Measurements from ENCODE around the gene UBP1.
"Not testable (repeated sequence)": the region's sequence is repeated elsewhere in the genome, so short reads cannot be mapped to it uniquely, and the experiment has no call there.

UBP1 gene

DNA sequence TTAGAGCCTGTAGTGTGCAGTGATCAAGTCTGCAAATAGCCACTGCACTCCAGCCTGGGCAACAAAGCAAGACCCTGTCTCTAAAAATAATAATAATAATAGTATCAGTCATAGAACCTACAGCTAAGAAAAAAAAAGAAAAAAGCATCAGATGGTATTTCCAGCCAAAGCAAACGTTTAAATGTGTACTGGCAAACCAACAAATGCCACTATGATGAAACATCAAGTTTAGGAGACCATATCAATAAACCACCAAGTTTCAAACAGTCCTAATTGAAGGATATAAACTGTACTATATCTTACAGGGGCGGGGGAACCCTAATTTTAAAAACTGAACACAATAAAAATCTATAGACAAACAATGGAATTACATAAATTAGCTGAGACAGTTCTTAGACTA is 6.4 kb downstream of the UBP1 start:
- DNase-seq, result no peak

GRCh38 chr3:33430571-33430970 is 9.6 kb downstream of the UBP1 start:
- DNase-seq, result no peak

DNA sequence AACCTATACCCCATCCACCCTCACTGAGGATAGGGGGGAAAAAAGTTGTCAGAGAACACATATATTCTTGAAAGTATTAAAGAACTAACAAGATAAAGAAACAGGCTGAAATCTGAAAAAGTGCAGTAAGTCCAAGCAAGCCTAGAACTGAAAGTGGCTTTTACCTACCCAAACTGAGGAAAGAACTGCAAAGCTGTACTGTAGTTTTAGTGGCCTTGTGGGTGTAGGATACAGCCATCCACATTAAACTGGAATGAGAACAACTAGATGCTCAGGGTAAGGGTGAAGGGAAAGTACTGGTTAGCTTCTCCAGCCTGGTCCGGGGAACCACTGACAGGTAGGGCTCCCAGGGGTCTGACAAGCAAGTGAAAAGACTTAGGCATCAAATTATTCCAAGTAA is 10.1 kb downstream of the UBP1 start:
- DNase-seq, result no peak

- not testable (repeated sequence) for DNase-seq
Measured at GRCh38 chr3:33429306-33429705, 10.9 kb downstream of the UBP1 start.

DNA sequence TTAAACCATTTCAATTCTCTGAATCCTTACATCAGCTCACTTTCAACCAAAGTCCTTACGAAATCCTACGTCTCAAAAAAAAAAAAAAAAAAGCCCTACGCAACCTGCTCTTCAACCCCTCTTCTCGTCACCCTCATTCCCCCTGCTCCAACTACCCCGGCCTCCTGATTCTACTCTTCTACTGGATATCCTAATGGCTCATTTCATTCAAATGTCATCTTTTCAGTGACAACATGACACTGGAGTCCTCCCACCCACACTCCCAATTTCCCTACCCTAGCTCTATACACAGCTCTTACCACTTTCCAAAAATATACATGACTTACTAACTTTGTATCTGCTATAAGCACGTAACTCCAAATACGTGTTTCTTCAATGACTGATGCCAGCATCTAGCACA is 11.5 kb downstream of the UBP1 start:
- no peak for DNase-seq

GRCh38 chr3:33426630-33427317 is 13.4 kb downstream of the UBP1 start:
- DNase-seq, result no peak

- DNase-seq, result no peak
Measured at GRCh38 chr3:33426068-33426467, 14.1 kb downstream of the UBP1 start.

- DNase-seq, result no peak
Measured at GRCh38 chr3:33425453-33425852, 14.8 kb downstream of the UBP1 start.

- no peak for DNase-seq
Measured at GRCh38 chr3:33424606-33425452, 15.4 kb downstream of the UBP1 start.

- DNase-seq, result no peak
Measured at GRCh38 chr3:33420966-33421365, 19.2 kb downstream of the UBP1 start.

DNA sequence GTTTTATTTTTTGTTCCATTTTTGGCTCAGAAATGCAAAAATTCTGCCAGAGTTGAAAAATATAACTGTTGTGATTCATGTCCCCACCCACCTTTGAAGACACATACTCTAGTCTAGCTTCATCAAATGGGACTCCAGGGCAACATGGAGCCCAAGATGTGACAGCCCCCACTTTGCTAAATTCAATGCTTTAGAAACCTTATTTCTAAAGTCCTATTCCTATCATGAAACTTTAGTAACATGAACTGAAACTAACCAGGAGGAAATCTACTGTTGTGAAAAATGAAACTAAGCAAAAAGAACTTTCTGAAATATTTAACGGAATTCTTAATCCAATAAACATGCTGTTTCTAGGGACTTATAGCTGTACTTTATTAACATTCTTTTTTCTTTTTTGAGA is 20.3 kb downstream of the UBP1 start:
- no peak for DNase-seq

DNA sequence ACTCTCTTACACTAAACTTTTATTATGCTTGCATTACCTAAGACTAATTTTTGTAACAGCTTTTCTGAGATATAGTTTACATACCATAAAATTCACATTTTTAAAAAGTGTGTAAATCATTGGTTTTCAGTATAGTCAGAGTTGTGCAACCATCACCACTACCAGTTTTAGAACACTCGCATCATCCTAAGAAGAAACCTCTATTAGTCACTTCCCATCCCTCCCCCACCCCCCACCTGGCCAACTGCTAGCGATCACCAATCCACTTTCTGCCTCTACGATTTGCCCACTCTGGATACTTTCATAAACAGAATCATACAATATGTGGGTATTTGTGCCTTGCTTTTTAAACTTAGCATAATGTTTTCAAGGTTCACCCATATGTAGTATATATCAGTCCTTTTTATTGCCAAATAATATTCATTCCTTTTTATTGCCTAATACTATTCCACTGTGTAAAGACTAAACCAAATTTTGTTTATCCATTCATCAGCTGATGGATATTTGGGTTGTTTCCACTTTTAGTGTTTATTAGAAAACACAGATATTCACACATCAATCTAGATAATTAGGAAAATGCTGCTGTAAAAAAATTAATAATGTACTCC is 23.0 kb downstream of the UBP1 start:
- DNase-seq, result no peak

DNA sequence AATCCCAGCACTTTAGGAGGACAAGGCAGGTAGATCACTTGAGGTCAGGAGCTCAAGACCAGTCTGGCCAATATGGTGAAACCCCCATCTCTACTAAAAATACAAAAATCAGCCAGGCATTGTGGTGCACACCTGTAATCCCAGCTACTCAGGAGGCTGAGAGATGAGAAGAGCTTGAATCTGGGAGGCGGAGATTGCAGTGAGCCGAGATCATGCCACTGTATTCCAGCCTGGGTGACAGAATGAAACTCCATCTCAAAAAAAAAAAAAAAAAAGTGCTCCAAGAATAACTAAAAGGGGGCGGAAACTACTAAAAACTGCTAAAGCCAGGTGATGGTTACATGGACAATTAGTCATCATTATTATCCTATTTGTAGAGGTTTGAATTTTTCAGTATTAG is 29.4 kb downstream of the UBP1 start:
- DNase-seq, result not testable (repeated sequence)

DNA sequence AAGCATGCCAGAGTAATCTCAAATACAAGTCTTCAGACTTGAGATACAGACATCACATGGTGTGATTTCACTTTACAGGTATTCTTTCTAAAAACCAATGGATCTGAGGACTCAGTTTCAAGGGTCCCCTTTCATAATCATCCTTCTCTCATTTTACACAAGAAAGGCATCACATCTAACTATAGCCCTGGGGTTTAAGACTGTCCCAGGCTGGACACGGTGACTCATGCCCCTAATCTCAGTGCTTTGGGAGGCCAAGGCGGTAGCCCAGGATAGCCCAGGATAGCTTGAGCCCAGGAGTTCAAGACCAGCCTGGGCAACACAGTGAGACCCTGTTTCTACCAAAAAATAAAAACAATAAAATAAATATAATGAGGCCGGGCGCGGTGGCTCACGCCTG is 36.4 kb downstream of the UBP1 start:
- no peak for DNase-seq

DNA sequence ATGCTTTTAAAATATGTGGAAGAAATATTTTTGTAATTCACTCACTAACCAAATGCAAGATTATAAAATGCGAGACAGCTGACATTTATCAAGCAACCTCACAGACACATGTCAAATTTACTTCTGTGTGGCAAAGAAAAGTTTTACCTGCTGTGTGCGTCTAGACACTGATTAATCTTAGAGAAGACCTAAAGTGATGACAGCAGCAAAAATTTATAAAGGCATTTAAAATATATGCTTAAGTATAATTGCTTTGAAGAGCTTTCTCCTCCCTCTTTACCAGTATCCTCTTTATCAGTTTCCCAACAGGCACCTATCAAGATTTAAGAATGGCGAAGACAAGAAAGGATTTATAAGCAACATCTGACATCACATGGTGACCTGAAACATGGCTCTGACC is 37.3 kb downstream of the UBP1 start:
- no peak for DNase-seq

DNA sequence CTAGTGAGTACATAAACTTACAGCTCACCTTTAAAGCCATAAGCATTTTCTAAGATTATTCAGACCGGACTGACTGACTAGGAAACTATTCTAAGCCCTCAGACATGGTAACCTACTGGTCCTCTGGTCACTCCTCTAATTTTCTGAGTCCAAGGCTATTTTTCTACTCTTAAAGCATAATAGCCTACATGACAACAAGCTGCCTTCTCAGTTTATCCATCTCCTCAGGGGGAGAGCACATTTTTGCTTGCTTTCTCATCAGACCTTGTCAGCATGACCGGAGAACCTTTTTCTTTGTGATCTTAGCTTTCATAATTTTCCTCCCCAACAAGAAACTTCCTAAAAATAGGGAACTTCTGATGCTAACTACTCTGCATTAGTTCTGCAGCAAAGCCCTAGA is 38.4 kb downstream of the UBP1 start:
- no peak for DNase-seq

DNA sequence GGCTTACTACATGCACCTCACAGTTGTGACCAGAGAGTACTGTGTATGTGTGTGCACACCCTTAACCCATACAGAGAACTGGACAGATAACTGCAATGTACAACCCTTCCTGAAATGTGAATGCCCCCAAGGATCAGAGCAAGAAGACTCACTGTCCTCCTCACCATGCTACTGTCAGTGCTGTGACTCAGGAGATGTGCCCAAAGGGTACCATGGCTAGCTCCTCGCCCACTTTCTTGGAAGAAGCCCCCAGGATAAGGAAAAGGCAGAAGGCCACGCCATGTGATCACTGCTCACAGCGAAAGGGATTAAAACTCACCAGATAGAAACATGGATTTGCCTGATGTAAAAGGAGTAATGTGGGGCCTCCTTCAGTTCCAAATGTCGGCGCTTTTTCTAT is 41.8 kb downstream of the UBP1 start:
- DNase-seq, result no peak

DNA sequence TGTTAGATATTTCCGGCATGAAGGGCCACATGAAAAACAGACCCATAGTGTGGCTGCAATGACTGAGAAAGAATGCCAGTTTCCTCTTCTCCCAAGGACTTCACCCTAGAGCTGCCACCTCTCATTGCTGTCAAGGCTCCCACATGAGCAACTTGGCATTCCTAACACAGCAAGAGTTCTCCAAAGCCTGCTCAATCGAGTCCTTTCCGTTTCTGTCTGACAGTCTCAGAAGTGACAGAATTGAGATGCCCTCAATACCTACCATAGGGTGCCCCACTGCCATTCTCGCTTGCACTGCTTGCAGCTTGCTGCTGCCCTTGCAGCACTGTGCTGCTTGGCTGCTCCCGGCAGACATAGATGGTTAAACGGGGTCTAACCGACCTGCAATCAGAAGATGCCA is 44.3 kb downstream of the UBP1 start:
- no peak for DNase-seq

GRCh38 chr3:33394403-33395054 is 45.7 kb downstream of the UBP1 start:
- no peak for DNase-seq

DNA sequence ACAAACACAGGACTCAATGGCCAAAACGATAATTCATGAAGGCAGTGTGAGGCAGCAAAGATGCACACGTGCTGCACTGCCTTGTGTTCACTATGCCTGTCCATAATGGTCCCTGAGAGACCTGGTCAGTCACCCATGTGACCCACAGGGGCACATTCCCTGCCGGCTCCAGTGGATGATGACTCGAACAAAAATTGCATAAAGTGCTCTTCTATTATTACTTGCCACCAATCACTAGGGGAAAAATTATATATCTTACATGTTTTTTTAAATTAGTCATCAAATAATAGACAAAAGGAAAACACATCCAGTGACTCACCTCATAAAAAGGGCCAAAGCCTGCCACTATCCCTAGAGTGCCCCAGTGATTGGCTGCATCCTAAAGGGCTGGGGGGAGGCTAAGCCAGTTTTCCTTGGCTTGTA is 47.5 kb downstream of the UBP1 start:
- DNase-seq, result no peak

DNA sequence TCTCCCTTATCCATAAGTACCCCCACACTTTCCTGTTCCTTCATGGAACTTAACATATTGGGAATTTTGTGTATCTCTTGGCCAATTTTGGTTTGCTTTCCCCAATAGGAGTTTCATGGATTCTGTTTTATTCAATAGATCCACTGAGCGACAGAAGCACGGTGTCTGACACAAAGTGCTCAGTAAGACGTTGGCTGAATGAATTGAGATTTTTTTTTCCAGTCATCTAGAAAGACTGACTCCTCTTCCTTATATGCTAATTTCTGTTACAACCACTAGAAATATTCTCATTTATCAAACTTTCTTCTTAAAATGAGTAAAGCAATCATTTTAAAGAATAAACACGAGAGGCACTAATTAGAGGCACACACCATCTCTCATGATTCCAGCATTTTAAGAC is 48.1 kb downstream of the UBP1 start:
- no peak for DNase-seq

DNA sequence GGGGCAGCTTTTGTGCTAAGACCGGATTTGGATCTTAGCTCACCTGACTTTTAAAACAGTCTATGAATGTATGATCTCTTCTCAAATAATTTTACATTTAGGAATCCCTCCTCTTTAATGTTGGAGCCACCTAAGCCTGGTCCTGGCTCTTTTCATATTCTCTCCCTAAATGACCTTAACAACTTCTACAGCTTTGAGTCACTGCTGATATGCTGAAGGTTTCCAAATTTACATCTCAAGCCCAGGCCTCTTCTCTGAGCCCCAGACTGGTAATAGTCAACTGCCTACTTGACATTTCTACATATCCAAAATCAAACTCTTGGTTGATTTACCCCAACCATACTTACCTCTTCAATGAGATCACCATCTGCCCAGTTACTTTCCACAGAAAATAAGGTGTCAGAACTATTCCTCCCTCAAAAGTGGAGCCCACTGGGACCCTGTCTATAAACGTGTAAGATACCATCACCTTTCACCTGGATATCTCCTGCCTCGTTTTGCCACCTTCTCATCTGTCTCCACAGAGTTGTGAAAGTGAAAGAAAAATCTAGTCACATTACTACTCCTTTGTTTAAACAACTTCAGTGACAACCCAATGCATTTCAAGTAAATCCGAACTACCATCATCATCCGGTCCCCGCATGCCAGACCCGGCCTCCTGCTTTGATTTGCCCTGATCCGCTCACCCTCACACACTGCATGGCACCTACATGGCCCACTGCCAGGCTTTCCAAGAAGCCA is 48.8 kb downstream of the UBP1 start:
- DNase-seq, result no peak

- no peak for DNase-seq
Measured at GRCh38 chr3:33389908-33390307, 50.3 kb downstream of the UBP1 start.
